Heart left ventricle (tissue), 16 donors: ENCODE data around the gene MEGF9. TPM values are rescaled to one million over a fixed set of nuclear protein-coding genes. Genes with fewer than 3 reads are reported as not detected.

Source experiments
- ATAC-seq, 4 donors: fragments of 200-7000 bp; cut with Tn5 transposase; one replicate each; pipeline ENCODE4 v1.9.1; 2020 to 2022; ENCODE audit warnings: moderate library complexity in 4 of 4, mild to moderate bottlenecking in 3 of 4, moderate number of reproducible peaks in 1 of 4
- DNase-seq, 5 donors: peaks; one replicate each; pipeline ENCODE4 v3.0.0-alpha.2; 2020
- H3K27ac ChIP-seq, 12 donors: fragments of 200-600 bp; sonication (generic) in 4 of 12; one replicate each; pipeline versions ENCODE4 v1.5.0 to v1.8.0; 2016 to 2022; ENCODE audit warnings: mild to moderate bottlenecking in 2 of 12
- H3K27me3 ChIP-seq, 9 donors: fragments of 200-600 bp; sonication (generic) in 2 of 9; one replicate each; pipeline versions ENCODE4 v1.5.1 to v1.8.0; 2016 to 2022; ENCODE audit warnings: mild to moderate bottlenecking in 3 of 9
- H3K36me3 ChIP-seq, 9 donors: fragments of 200-600 bp; sonication (generic) in 2 of 9; one replicate each; pipeline versions ENCODE4 v1.5.0 to v1.8.0; 2018 to 2022; ENCODE audit warnings: mild to moderate bottlenecking in 2 of 9
- H3K4me1 ChIP-seq, 12 donors: fragments of 200-600 bp; sonication (generic) in 4 of 12; one replicate each; pipeline versions ENCODE4 v1.5.0 to v1.8.0; 2016 to 2022; ENCODE audit warnings: mild to moderate bottlenecking in 3 of 12
- H3K4me3 ChIP-seq, 12 donors: fragments of 200-600 bp; sonication (generic) in 4 of 12; one replicate each; pipeline versions ENCODE4 v1.5.0 to v1.8.0; 2017 to 2022; ENCODE audit warnings: mild to moderate bottlenecking in 9 of 12, moderate library complexity in 4 of 12
- H3K9me3 ChIP-seq, 12 donors: fragments of 200-600 bp; sonication (generic) in 4 of 12; one replicate each; pipeline versions ENCODE4 v1.5.0 to v1.8.0; 2016 to 2022; ENCODE audit warnings: mild to moderate bottlenecking in 1 of 12
- POLR2A ChIP-seq, 2 donors: fragments of 450-650 bp; IDR thresholded peaks; one replicate each; pipeline ENCODE4 v1.6.1; 2017; ENCODE audit warnings: antibody characterized with exemption in 2 of 2, mild to moderate bottlenecking in 2 of 2, moderate library complexity in 2 of 2
- WGBS, 4 donors: extraction: QIAGEN DNeasy Blood & Tissue Kit in 2 of 4; methylation state at CpG; one replicate each; pipeline versions ENCODE4 v1.1.5 to v1.1.7; 2013 to 2018; 5-methylcytosine and 5-hydroxymethylcytosine counted together
- intact Hi-C, 10 donors: fragments of 100-400 bp; cut with DNase I; formaldehyde crosslinking; loops; one replicate each; pipeline versions ENCODE4 v1.11.1 to v1.14.2; 2022
- polyA plus RNA-seq, 2 donors: library from polyadenylated mRNA; stranded (reverse); fragments of 200-250 nt; gene quantifications; one replicate each; pipeline ENCODE4 v1.2.3, GENCODE V29; 2013
- total RNA-seq, 9 donors: library from RNA; depleted of rRNA in 2 of 9; stranded (reverse); fragments of >200 nt in 2 of 9; fragmentation: NEBNext Ultra II Directional in 3 of 9; extraction: Animal tissue kit (Norgen Biotek cat#: 25700) in 3 of 9; gene quantifications; one replicate each; pipeline versions ENCODE4 v1.1.0 to v1.2.4, GENCODE V29; 2016 to 2023
- TF ChIP-seq, protein P1 (sequence below), 12 donors: fragments of 200-600 bp; sonication (generic) in 4 of 12; IDR thresholded peaks; one replicate each; pipeline versions ENCODE4 v1.5.0 to v1.8.0; 2018 to 2022; ENCODE audit warnings: antibody characterized with exemption in 12 of 12, mild to moderate bottlenecking in 5 of 12
- donor health status: ischemic (EF 13 %, LVEDD 7.1; RV severe dilation, severe dysfunction).
- donor health status: healthy with polysubstance abuse.
- donor health status: DM: no; HTN: yes; CAD: no.
- donor health status: DM: no; HTN: no; CAD: no.
- donor health status: ischemic (EF 25% LVEDD 6.9; RV normal size, moderate dysfunction).
- donor health status: ischemic (EF 25% LVEDD 5.7; RV mildly dilated, moderate dysfunction).
- donor health status: healthy.
- donor health status: DM: yes; HTN: yes; CAD: no.
- donor health status: ischemic (EF 35%, LVEDD 5.7; RV mildly dilated, moderate dysfunction).
- donor health status: nonischemic (EF 11% LVEDD 7.7; RV severe dilation, severe dysfunction).
- donor health status: DM: yes; HTN: yes; CAD: no.
- donor health status: PGD.
- donor health status: ischemic (EF 29% LVEDD 5.4; RV normal size, mild dysfunction).
- donor health status: nonischemic (EF 23%, LVEDD 6.1; RV moderate dilation, normal function).

The MEGF9 gene
- total and polyA plus RNA-seq, 11 donors, result 2.2 to 46.0 (median 12.8) TPM

GRCh38 chr9:120663380-120663779 lies 50.9 kb downstream of the MEGF9 start:
- Histone ChIP-seq H3K9me3 (peaks cover 0 to 11% (median 0%) of the 10 kb centered on the region in 12 donors), H3K27me3 (no peaks in the 10 kb centered on the region), H3K36me3 (no peaks in the 10 kb centered on the region), H3K4me1 (peaks cover 0 to 44% (median 0%) of the 10 kb centered on the region in 12 donors), H3K4me3 (no peak overlapping the region), H3K27ac (no peak overlapping the region)
- 81 to 90% (median 87%) methylated on average over 3 of the region's 3 CpGs for WGBS, 4 donors
- DNase-seq (no peak), ATAC-seq (no peak)
- intact Hi-C loops, result no loop called here
- TF ChIP-seq, protein P1, sequence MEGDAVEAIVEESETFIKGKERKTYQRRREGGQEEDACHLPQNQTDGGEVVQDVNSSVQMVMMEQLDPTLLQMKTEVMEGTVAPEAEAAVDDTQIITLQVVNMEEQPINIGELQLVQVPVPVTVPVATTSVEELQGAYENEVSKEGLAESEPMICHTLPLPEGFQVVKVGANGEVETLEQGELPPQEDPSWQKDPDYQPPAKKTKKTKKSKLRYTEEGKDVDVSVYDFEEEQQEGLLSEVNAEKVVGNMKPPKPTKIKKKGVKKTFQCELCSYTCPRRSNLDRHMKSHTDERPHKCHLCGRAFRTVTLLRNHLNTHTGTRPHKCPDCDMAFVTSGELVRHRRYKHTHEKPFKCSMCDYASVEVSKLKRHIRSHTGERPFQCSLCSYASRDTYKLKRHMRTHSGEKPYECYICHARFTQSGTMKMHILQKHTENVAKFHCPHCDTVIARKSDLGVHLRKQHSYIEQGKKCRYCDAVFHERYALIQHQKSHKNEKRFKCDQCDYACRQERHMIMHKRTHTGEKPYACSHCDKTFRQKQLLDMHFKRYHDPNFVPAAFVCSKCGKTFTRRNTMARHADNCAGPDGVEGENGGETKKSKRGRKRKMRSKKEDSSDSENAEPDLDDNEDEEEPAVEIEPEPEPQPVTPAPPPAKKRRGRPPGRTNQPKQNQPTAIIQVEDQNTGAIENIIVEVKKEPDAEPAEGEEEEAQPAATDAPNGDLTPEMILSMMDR (IDR thresholded peaks at IDR 0.05), result no peak
- TF ChIP-seq POLR2A (IDR thresholded peaks at IDR 0.05), result no peak

GRCh38 chr9:120662513-120662912 lies 51.8 kb downstream of the MEGF9 start:
- no peak for TF ChIP-seq POLR2A (IDR thresholded peaks at IDR 0.05)
- TF ChIP-seq, protein P1 (IDR thresholded peaks at IDR 0.05), result no peak
- ATAC-seq (no peak), DNase-seq (no peak)
- Histone ChIP-seq H3K4me3 (no peak overlapping the region), H3K27me3 (no peaks in the 10 kb centered on the region), H3K36me3 (no peaks in the 10 kb centered on the region), H3K27ac (no peak overlapping the region), H3K9me3 (peaks cover 0 to 11% (median 0%) of the 10 kb centered on the region in 12 donors), H3K4me1 (peaks cover 0 to 40% (median 0%) of the 10 kb centered on the region in 12 donors)
- intact Hi-C loops, result no loop called here
- 92 to 98% (median 95%) methylated on average over 8 of the region's 8 CpGs for WGBS, 4 donors

DNA sequence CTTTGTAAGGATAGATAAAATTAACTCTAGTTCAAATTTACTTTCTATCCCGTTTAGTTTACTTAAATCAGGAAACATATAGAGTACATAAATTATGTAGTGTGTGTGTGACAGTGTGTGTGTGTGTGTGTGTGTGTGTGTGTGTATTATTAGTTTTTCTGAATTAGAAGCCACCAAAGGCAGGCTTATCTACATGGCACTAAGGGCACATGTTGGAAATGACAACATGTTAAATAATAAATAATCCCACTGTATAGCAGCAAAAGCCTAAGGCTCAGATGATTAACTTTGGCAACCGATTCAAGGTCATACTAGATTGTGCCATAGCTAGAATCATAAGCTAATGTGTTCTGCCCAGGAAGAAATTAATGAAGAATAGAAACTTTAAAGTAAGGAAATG lies 54.6 kb downstream of the MEGF9 start:
- no peak for DNase-seq
- Histone ChIP-seq H3K9me3 (no peaks in the 10 kb centered on the region), H3K4me1 (peaks cover 0 to 37% (median 0%) of the 10 kb centered on the region in 12 donors), H3K27ac (no peak overlapping the region), H3K27me3 (no peaks in the 10 kb centered on the region), H3K4me3 (no peak overlapping the region), H3K36me3 (no peaks in the 10 kb centered on the region)
- intact Hi-C loops, result no loop called here
- TF ChIP-seq, protein P1 (IDR thresholded peaks at IDR 0.05), result no peak
- TF ChIP-seq POLR2A (IDR thresholded peaks at IDR 0.05), result no peak
- no peak for ATAC-seq
- 77 to 82% (median 81%) methylated on average over 2 of the region's 2 CpGs for WGBS, 4 donors

GRCh38 chr9:120659209-120659608 lies 55.1 kb downstream of the MEGF9 start:
- DNase-seq (no peak), ATAC-seq (no peak)
- intact Hi-C loops, result no loop called here
- no peak for TF ChIP-seq POLR2A (IDR thresholded peaks at IDR 0.05)
- TF ChIP-seq, protein P1 (IDR thresholded peaks at IDR 0.05), result no peak
- H3K27ac ChIP-seq, result no peak overlapping the region
- no peaks in the 10 kb centered on the region for H3K27me3 ChIP-seq
- H3K4me1 ChIP-seq, result peaks cover 0 to 35% (median 0%) of the 10 kb centered on the region in 12 donors
- no peaks in the 10 kb centered on the region for H3K36me3 ChIP-seq
- H3K4me3 ChIP-seq, result no peak overlapping the region
- 75 to 82% (median 81%) methylated on average over 3 of the region's 3 CpGs for WGBS, 4 donors
- H3K9me3 ChIP-seq, result no peaks in the 10 kb centered on the region
